ENCODE results near the gene AP3B2.

GRCh38 chr15:82666606-82667005 lies 43.1 kb downstream of the AP3B2 start:
- no peak for TF ChIP-seq POLR2A (IDR thresholded peaks at IDR 0.05)
- no peak for TF ChIP-seq CTCF (IDR thresholded peaks at IDR 0.05)
